K562 (cell line): ENCODE data around the gene SOX18. TPM values are rescaled to one million over a fixed set of nuclear protein-coding genes. Genes with fewer than 3 reads are reported as not detected.

ENCODE experiments used
- CREM ChIP-seq: IDR thresholded peaks from 2 replicates; pipeline ENCODE4 v1.6.1; 2014; ENCODE audit warnings: antibody characterized with exemption, low read depth
- ERF ChIP-seq: fragments of 450-650 bp; formaldehyde crosslinking; IDR thresholded peaks from 2 replicates; pipeline ENCODE4 v1.4.0; 2020; ENCODE audit warnings: mild to moderate bottlenecking, mixed read lengths
- GATA2 ChIP-seq: sonication (generic); formaldehyde crosslinking; IDR thresholded peaks from 2 replicates; pipeline ENCODE4 v1.4.0; 2020; ENCODE audit warnings: mild to moderate bottlenecking, missing genetic modification reagents
- JUN ChIP-seq, 2 experiments: sonication (generic) in 1 of 2; formaldehyde crosslinking in 1 of 2; IDR thresholded peaks; 2 replicates each; pipeline versions ENCODE4 v1.6.1 to v1.8.0; 2012 to 2022; ENCODE audit warnings: borderline replicate concordance in 2 of 2, mild to moderate bottlenecking in 2 of 2, improper control_type of control experiment in 1 of 2, low read depth in 1 of 2, low read length in 1 of 2, missing genetic modification reagents in 1 of 2
- MAX ChIP-seq: sonication (generic); formaldehyde crosslinking; IDR thresholded peaks from 2 replicates; pipeline ENCODE4 v1.9.0; 2022; ENCODE audit warnings: mild to moderate bottlenecking, missing genetic modification reagents
- PBX2 ChIP-seq, 2 experiments: IDR thresholded peaks in 1 of 2; conservative IDR thresholded peaks in 1 of 2; 2 replicates each; pipeline ENCODE4 v1.6.1; 2016; ENCODE audit warnings: low read depth in 2 of 2, mild to moderate bottlenecking in 1 of 2, missing compliant biosample characterization in 1 of 2, missing genetic modification characterization in 1 of 2, moderate library complexity in 1 of 2
- RCOR1 ChIP-seq, 2 experiments: IDR thresholded peaks; 2 replicates each; pipeline ENCODE4 v1.6.1; 2012; ENCODE audit warnings: low read depth in 2 of 2, low read length in 2 of 2, borderline replicate concordance in 1 of 2, improper control_type of control experiment in 1 of 2
- ZBTB11 ChIP-seq, 3 experiments: fragments of 200-800 bp in 1 of 3; fragments of 250-450 bp in 1 of 3; fragments of 450-650 bp in 1 of 3; sonication (Bioruptor Pico) in 1 of 3; sonication (Bioruptor generic) in 1 of 3; formaldehyde crosslinking in 1 of 3; IDR thresholded peaks; 2 replicates each; pipeline versions ENCODE4 v1.6.1 to v1.8.0; 2016 to 2022; ENCODE audit warnings: mild to moderate bottlenecking in 2 of 3, missing genetic modification characterization in 2 of 3, missing compliant biosample characterization in 1 of 3, moderate library complexity in 1 of 3
- polyA plus RNA-seq, 8 experiments: library from polyadenylated mRNA; depleted of rRNA in 4 of 8; stranded (reverse) in 5 of 8; unstranded in 3 of 8; fragments of >200 nt; fragmentation: Nextera tagmentation in 2 of 8; fragmentation: Illumina TruSeq in 1 of 8; extraction: Ambion mirVana in 2 of 8; extraction: Trizol in 1 of 8; gene quantifications; 2 replicates each; pipeline versions ENCODE4 v1.2.1 to v1.2.3, GENCODE V29; 2011 to 2014; ENCODE audit warnings: inconsistent platforms in 1 of 8, missing spikeins in 1 of 8
- total RNA-seq, 7 experiments: library from RNA; depleted of rRNA in 6 of 7; stranded (reverse); fragments of >200 nt in 6 of 7; fragmentation: Illumina TruSeq in 2 of 7; extraction: Trizol in 2 of 7; gene quantifications; 2 replicates each; pipeline versions ENCODE4 v1.2.1 to v1.2.3, GENCODE V29; 2011 to 2021; ENCODE audit warnings: low replicate concordance in 1 of 7
- TF ChIP-seq, protein P1 (sequence below): sonication (generic); formaldehyde crosslinking; IDR thresholded peaks from 2 replicates; pipeline ENCODE4 v1.8.0; 2022; ENCODE audit warnings: missing genetic modification reagents, mild to moderate bottlenecking, moderate library complexity, borderline replicate concordance
- TF ChIP-seq, protein P2 (sequence below): fragments of 250-450 bp; sonication (Bioruptor Pico); IDR thresholded peaks from 2 replicates; pipeline ENCODE4 v1.4.0; 2020; ENCODE audit warnings: mild to moderate bottlenecking, moderate library complexity, borderline replicate concordance

The SOX18 gene
- total and polyA plus RNA-seq, 9 of the 15 experiments (the other 6 are each of a cell fraction or from before 2014, with no cell fraction given) = 0.15 to 19.8 (median 0.33) TPM

DNA sequence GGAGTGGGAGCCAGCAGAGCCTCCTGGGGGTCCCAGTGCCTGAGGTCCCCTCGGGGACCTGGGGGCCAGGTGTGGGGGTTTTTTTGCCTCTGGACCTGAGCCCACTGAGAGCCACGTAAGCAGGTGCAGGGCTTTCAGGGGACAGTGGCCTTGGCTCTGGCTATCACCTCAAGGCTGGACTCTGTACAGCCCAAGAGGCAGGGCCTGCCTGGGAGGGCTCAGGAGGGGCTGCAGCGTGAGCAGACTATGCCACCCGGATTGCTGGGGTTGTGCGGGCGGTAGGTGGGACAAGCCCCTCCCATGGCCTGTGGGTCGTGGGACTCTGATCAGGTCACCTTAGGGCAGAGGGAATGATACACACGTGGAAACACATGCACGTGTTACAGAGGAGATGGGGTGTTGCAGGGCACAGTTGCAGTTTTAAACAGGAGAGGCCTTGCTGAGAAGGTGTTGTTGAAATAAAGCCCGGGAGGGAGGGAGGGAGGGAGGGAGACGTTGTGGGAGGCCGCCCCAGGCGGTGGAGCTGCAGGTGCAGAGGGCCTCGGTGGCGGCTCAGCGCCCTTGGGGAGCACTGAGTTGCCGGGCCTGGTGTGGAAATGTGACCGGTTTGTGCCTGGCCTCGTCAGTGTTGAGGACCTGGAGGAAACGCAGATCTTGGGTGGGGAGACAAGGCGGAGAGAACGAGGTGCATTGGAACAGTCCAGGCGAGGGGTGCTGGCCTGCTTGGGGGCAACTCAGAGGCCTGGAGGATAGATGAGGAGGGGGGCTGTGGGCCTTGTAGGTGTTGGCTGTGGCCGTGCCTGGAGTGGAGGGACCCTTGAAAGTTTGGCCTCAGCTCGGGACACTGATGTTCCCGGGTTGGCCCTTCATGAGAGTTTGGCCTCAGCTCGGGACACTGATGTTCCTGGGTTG is 15.9 kb upstream of the SOX18 start (continued):
- no peak for TF ChIP-seq PBX2 (CRISPR knock-in tag; IDR thresholded peaks at IDR 0.05; ENCODE audit: low read depth)
- no peak for TF ChIP-seq PBX2 (tag; conservative IDR thresholded peaks at IDR 0.05; ENCODE audit: low read depth)
- no peak for TF ChIP-seq JUN (IDR thresholded peaks at IDR 0.05; ENCODE audit: borderline replicate concordance, low read depth, low read length)
- TF ChIP-seq JUN (CRISPR knock-in tag; IDR thresholded peaks at IDR 0.05; ENCODE audit: borderline replicate concordance) = 0 out of 2 replicates have a peak, but pooled peaks have one; percentile 12
- no peak for TF ChIP-seq RCOR1 (IDR thresholded peaks at IDR 0.05; ENCODE audit: borderline replicate concordance in 1 of 2, low read depth in 2 of 2, low read length in 2 of 2)
- TF ChIP-seq, protein P1, sequence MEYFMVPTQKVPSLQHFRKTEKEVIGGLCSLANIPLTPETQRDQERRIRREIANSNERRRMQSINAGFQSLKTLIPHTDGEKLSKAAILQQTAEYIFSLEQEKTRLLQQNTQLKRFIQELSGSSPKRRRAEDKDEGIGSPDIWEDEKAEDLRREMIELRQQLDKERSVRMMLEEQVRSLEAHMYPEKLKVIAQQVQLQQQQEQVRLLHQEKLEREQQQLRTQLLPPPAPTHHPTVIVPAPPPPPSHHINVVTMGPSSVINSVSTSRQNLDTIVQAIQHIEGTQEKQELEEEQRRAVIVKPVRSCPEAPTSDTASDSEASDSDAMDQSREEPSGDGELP (CRISPR knock-in tag) = 0 out of 2 replicates have a peak, but pooled peaks have one; percentile 36
- no peak for TF ChIP-seq CREM
- TF ChIP-seq MAX (CRISPR knock-in tag) = peak; percentile 28; the same call in 1 of the 2 replicates
- TF ChIP-seq ERF (CRISPR knock-in tag) = no peak
- TF ChIP-seq, protein P2, sequence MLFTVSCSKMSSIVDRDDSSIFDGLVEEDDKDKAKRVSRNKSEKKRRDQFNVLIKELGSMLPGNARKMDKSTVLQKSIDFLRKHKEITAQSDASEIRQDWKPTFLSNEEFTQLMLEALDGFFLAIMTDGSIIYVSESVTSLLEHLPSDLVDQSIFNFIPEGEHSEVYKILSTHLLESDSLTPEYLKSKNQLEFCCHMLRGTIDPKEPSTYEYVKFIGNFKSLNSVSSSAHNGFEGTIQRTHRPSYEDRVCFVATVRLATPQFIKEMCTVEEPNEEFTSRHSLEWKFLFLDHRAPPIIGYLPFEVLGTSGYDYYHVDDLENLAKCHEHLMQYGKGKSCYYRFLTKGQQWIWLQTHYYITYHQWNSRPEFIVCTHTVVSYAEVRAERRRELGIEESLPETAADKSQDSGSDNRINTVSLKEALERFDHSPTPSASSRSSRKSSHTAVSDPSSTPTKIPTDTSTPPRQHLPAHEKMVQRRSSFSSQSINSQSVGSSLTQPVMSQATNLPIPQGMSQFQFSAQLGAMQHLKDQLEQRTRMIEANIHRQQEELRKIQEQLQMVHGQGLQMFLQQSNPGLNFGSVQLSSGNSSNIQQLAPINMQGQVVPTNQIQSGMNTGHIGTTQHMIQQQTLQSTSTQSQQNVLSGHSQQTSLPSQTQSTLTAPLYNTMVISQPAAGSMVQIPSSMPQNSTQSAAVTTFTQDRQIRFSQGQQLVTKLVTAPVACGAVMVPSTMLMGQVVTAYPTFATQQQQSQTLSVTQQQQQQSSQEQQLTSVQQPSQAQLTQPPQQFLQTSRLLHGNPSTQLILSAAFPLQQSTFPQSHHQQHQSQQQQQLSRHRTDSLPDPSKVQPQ (CRISPR knock-in tag) = no peak
- 0 out of 6 replicates have a peak, but pooled peaks of 1 of the 3 experiments have one; percentile 15 for TF ChIP-seq ZBTB11 (CRISPR knock-in tag; IDR thresholded peaks at IDR 0.05)
- no peak for TF ChIP-seq GATA2 (CRISPR knock-in tag)
